Measurements from ENCODE around the gene MAST2.
"Not testable (repeated sequence)": the region's sequence is repeated elsewhere in the genome, so short reads cannot be mapped to it uniquely, and the experiment has no call there.

The MAST2 gene

GRCh38 chr1:46030876-46031660 is 227.7 kb downstream of the MAST2 start:
- no peak for DNase-seq

- no peak for DNase-seq
Measured at GRCh38 chr1:46034601-46035516, 231.4 kb downstream of the MAST2 start.

GRCh38 chr1:46036894-46037839 is 233.8 kb downstream of the MAST2 start:
- DNase-seq = peak; percentile 66 to 68

- no peak for DNase-seq
Measured at GRCh38 chr1:46039571-46040052, 236.2 kb downstream of the MAST2 start.

GRCh38 chr1:46041551-46041950 is 238.1 kb downstream of the MAST2 start:
- no peak for DNase-seq

- no peak for DNase-seq
Measured at GRCh38 chr1:46041974-46042373, 238.6 kb downstream of the MAST2 start.

GRCh38 chr1:46043458-46044017 is 240.1 kb downstream of the MAST2 start:
- peak in 1 of 2 donors; percentile 52 for DNase-seq

- DNase-seq = no peak
Measured at GRCh38 chr1:46044116-46044515, 240.7 kb downstream of the MAST2 start.

- DNase-seq = no peak
Measured at GRCh38 chr1:46053734-46054133, 250.3 kb downstream of the MAST2 start.

GRCh38 chr1:46056325-46056724 is 252.9 kb downstream of the MAST2 start:
- DNase-seq = no peak

GRCh38 chr1:46057215-46057614 is 253.8 kb downstream of the MAST2 start:
- not testable (repeated sequence) for DNase-seq

- DNase-seq = no peak
Measured at GRCh38 chr1:46057781-46058180, 254.4 kb downstream of the MAST2 start.

GRCh38 chr1:46058936-46059335 is 255.5 kb downstream of the MAST2 start:
- no peak for DNase-seq

- no peak for DNase-seq
Measured at GRCh38 chr1:46061146-46061545, 257.7 kb downstream of the MAST2 start.

- peak in 1 of 2 donors; percentile 4 for DNase-seq
Measured at GRCh38 chr1:46062651-46063319, 259.4 kb downstream of the MAST2 start.

- no peak for DNase-seq
Measured at GRCh38 chr1:46064708-46065107, 261.3 kb downstream of the MAST2 start.

GRCh38 chr1:46065405-46065804 is 262.0 kb downstream of the MAST2 start:
- DNase-seq = peak in 1 of 2 donors; percentile 5

- DNase-seq = no peak
Measured at GRCh38 chr1:46067652-46068051, 264.2 kb downstream of the MAST2 start.

GRCh38 chr1:46068525-46068924 is 265.1 kb downstream of the MAST2 start:
- DNase-seq = no peak

GRCh38 chr1:46070164-46070814 is 266.9 kb downstream of the MAST2 start:
- DNase-seq = no peak

- no peak for DNase-seq
Measured at GRCh38 chr1:46072975-46073374, 269.6 kb downstream of the MAST2 start.
